GM23338 (cell line): ENCODE results near the gene ADGRD1.

Source experiments
- POLR2AphosphoS5 ChIP-seq: IDR thresholded peaks from 2 replicates; pipeline ENCODE4 v1.6.1; 2016; ENCODE audit warnings: antibody characterized with exemption, low read depth
- TF ChIP-seq, protein P1 (sequence below), 2 experiments: fragments of 200-600 bp in 1 of 2; sonication (generic) in 1 of 2; conservative IDR thresholded peaks; 2 replicates each; pipeline versions ENCODE4 v1.5.1 to v1.6.1; 2016 to 2017; ENCODE audit warnings: antibody characterized with exemption in 2 of 2, low read depth in 2 of 2, mild to moderate bottlenecking in 2 of 2, moderate library complexity in 1 of 2

DNA sequence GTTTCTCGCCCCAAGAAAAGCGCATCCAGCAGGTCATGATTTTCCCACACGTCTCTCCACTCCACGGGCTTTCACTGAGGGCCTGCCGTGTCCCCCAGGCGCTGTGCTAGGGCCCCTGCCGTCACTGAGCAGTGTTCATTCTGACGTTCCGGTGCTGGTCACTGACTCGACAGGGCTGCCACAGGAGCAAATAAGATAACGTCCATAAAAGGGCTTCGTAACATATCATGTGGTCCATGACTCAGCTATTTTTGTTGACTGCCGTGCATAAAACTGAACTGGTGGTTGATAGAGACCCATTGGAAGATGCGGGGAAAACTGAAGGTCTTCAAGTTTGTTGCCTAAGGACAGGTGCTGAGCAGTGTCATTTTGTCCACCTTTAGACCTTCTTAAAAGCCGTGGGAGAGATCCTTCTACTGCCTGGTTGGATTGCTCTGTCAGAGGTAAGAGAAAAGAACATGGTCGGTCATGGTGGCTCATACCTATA, 46.3 kb downstream of the ADGRD1 start:
- TF ChIP-seq, protein P1, sequence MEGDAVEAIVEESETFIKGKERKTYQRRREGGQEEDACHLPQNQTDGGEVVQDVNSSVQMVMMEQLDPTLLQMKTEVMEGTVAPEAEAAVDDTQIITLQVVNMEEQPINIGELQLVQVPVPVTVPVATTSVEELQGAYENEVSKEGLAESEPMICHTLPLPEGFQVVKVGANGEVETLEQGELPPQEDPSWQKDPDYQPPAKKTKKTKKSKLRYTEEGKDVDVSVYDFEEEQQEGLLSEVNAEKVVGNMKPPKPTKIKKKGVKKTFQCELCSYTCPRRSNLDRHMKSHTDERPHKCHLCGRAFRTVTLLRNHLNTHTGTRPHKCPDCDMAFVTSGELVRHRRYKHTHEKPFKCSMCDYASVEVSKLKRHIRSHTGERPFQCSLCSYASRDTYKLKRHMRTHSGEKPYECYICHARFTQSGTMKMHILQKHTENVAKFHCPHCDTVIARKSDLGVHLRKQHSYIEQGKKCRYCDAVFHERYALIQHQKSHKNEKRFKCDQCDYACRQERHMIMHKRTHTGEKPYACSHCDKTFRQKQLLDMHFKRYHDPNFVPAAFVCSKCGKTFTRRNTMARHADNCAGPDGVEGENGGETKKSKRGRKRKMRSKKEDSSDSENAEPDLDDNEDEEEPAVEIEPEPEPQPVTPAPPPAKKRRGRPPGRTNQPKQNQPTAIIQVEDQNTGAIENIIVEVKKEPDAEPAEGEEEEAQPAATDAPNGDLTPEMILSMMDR (conservative IDR thresholded peaks at IDR 0.05; ENCODE audit: low read depth in 2 of 2) = no peak
- TF ChIP-seq POLR2AphosphoS5 = no peak
